Activated T-cell treated with anti-CD3 and anti-CD28 coated beads, Interleukin-2, amount 50 U/mL, for 24 hours (primary cell): Measurements from ENCODE around the gene HPSE2.

ENCODE experiments used
- DNase-seq: peaks from one replicate; pipeline ENCODE4 v3.0.0-alpha.2; 2020
- H3K27ac Mint-ChIP-seq: 2 replicates; pipeline ENCODE4 v1.8.0; 2020; ENCODE audit warnings: mild to moderate bottlenecking, mixed read lengths
- H3K27me3 Mint-ChIP-seq: 2 replicates; pipeline ENCODE4 v1.8.0; 2020; ENCODE audit warnings: mixed read lengths
- H3K36me3 Mint-ChIP-seq: 2 replicates; pipeline ENCODE4 v1.8.0; 2020; ENCODE audit warnings: low read depth, mixed read lengths
- H3K4me1 Mint-ChIP-seq: 2 replicates; pipeline ENCODE4 v1.8.0; 2020; ENCODE audit warnings: low read depth, mixed read lengths
- H3K4me3 Mint-ChIP-seq: 2 replicates; pipeline ENCODE4 v1.8.0; 2020; ENCODE audit warnings: mild to moderate bottlenecking, moderate library complexity, mixed read lengths
- H3K9me3 Mint-ChIP-seq: 2 replicates; pipeline ENCODE4 v1.8.0; 2020; ENCODE audit warnings: mixed read lengths

Gene HPSE2

DNA sequence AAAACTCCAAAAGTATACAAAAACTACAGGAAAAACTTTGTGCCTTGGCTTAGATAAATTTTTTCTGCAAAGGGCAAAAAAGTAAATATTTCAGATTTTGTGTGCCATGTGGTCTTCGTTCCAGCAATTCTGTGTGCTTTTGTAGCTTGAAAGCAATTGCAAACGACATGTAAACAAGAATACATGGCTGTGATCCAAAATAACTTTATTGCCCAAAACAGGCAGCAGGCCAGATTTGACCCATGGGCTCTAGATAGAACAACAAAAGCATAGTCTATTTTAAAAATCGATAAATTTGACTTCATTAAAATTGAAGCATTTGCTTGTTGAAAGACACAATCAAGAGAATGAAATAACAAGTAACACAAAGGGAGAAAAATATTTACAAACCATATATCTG lies 336.6 kb downstream of the HPSE2 start:
- no peaks in the 10 kb centered on the region for H3K27me3 Mint-ChIP-seq
- H3K4me1 Mint-ChIP-seq: no peaks in the 10 kb centered on the region
- no peaks in the 10 kb centered on the region for H3K36me3 Mint-ChIP-seq
- H3K4me3 Mint-ChIP-seq: no peak overlapping the region
- no peaks in the 10 kb centered on the region for H3K9me3 Mint-ChIP-seq
- DNase-seq: no peak
- no peak overlapping the region for H3K27ac Mint-ChIP-seq

DNA sequence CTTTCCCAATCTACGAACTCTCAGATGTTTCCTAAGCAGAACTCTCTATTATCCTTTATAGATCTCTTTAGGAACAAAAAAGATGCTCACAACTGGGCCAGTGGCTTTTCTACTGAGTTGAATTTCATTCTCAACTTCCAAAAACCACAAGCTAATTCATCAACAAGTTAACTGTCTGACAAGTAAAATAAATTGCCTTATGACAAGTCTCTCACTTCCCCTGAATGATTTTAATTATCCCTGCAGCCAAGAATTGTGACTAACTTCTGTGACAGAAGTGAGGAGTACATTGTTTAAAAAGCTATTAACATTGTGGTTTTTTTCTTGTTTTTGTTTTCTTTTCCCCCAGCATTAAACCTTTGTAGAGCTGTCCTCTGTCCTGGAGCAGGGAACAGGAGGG lies 343.1 kb downstream of the HPSE2 start:
- Mint-ChIP-seq H3K27me3 (no peaks in the 10 kb centered on the region), H3K27ac (no peak overlapping the region)

DNA sequence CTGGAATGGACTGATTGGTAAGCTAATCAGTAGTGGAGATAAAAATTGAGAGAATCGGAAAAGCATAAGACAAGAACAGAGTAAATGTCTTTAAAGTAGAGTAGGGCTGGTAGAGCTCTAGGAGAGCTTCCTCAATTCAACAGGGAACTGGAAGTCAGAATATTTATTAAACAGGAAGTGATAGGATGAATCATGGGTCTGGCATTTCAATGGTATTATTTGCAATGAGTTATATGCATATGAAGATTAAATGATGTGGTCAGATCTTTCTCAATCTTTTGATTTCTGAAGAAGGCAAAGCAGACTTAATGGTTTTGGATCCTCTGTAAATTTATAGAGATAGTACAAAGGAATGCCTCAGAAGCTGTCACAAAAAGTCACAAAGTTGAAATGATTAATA lies 349.0 kb downstream of the HPSE2 start:
- Mint-ChIP-seq H3K4me3 (no peak overlapping the region), H3K36me3 (no peaks in the 10 kb centered on the region), H3K27me3 (no peaks in the 10 kb centered on the region), H3K27ac (no peak overlapping the region), H3K9me3 (no peaks in the 10 kb centered on the region), H3K4me1 (no peaks in the 10 kb centered on the region)
- no peak for DNase-seq

More for the DNA sequence above, 343.1 kb downstream of the HPSE2 start:
- no peak overlapping the region for H3K4me3 Mint-ChIP-seq
- no peaks in the 10 kb centered on the region for H3K4me1 Mint-ChIP-seq
- no peaks in the 10 kb centered on the region for H3K9me3 Mint-ChIP-seq
- H3K36me3 Mint-ChIP-seq: no peaks in the 10 kb centered on the region
- DNase-seq: no peak

DNA sequence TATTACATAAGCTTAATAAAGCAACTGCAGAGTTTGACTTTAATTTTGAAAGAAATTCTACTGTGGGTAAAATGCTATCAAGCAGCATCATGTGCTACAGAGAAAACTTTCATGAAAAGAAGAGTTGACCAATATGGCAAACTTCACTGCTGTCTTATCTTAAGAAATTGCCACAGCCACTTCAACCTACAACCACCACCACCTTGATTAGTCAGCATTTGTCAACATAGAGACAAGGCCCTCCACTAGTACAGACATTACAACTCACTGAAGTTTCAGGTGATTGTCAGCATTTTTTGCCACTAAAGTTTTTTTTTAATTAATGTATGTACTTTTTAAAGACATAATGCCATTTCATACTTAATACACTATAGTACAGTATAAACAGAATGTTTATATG lies 350.3 kb downstream of the HPSE2 start:
- Mint-ChIP-seq H3K4me3 (no peak overlapping the region), H3K9me3 (no peaks in the 10 kb centered on the region), H3K4me1 (no peaks in the 10 kb centered on the region), H3K27ac (no peak overlapping the region), H3K36me3 (no peaks in the 10 kb centered on the region), H3K27me3 (no peaks in the 10 kb centered on the region)
- DNase-seq: no peak

DNA sequence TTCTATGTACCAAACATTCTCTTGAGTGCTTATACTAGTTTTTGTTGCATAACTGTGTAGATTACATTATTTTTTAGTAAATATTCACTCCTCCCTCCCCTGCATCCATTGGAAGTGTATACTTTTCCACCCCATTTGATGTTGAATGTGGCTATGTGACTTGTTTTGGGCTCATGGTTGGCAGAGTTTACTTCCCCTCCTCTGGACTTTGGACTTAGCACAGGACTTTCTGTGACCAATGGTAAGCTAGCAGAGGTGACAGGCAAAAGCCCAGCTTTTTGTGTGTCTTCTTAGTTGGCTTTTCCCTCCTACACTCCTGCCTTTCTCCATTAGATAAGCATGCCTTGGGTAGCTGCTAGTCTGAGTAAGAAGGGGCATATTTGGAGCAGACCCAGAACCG lies 353.9 kb downstream of the HPSE2 start:
- no peak overlapping the region for H3K4me3 Mint-ChIP-seq
- H3K4me1 Mint-ChIP-seq: no peaks in the 10 kb centered on the region
- no peaks in the 10 kb centered on the region for H3K36me3 Mint-ChIP-seq
- no peaks in the 10 kb centered on the region for H3K27me3 Mint-ChIP-seq
- no peaks in the 10 kb centered on the region for H3K9me3 Mint-ChIP-seq
- H3K27ac Mint-ChIP-seq: no peak overlapping the region
- no peak for DNase-seq

DNA sequence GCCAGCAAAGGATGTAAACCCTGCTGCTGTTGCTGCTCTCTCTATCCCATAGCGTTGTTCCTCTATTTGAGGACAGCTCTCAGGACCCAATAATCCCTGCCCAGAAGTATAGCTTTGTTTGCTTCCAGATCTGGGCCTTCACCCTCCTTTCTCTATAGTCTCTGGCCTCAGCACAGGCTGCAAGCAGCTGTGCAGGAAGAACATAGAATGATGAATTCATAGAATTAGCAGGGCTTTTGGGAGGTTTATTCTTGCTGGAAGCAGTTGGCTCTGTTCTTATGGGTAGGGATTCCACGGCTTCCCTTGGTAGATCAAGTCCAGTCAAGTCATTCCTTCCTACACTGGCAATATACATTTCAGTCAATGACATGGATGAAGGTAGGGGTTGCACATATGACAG lies 354.7 kb downstream of the HPSE2 start:
- Mint-ChIP-seq H3K4me1 (no peaks in the 10 kb centered on the region), H3K9me3 (no peaks in the 10 kb centered on the region), H3K4me3 (no peak overlapping the region), H3K27me3 (no peaks in the 10 kb centered on the region), H3K27ac (no peak overlapping the region), H3K36me3 (no peaks in the 10 kb centered on the region)
- DNase-seq: no peak

DNA sequence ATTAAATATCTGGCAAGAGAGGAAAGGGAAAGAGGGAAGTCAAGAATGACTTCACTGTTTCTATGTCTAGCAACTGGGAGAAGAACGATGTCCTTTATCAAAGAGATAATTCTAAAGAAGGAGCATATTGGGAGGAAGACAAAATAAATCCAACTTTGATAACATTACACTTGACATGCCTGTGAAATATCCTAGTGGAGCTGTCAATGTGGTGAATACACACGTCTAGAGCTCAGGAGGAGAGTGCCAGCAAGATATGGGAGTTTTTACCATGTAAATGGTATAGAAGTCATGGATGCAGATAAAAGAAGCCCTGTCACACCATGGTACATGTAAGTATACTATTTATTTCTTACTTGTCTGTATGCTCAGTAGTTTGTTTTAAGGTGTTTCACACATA lies 356.7 kb downstream of the HPSE2 start:
- H3K36me3 Mint-ChIP-seq: no peaks in the 10 kb centered on the region
- DNase-seq: no peak

DNA sequence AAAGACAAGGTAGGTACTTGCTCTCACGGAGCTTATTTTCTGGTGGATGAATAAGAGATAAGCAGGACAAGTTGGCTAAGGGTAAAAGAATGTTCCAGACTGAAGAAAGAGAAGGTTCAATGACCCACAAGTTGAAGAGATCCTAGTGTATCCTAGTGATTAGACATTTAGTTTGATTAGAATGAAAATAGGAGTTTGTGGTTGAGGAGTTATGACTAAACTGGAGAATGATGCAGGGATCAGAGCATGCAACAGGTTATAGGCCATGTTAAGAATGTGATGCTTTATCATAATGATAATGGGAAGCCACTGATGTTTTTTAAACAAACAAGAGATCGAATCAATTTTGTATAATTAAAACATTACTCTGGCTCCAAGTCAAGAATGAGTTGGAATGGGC lies 357.2 kb downstream of the HPSE2 start:
- Mint-ChIP-seq H3K9me3 (no peaks in the 10 kb centered on the region), H3K27ac (no peak overlapping the region)
- no peak for DNase-seq

More for the DNA sequence above, 356.7 kb downstream of the HPSE2 start:
- Mint-ChIP-seq H3K4me1 (no peaks in the 10 kb centered on the region), H3K4me3 (no peak overlapping the region), H3K27me3 (no peaks in the 10 kb centered on the region), H3K9me3 (no peaks in the 10 kb centered on the region), H3K27ac (no peak overlapping the region)

DNA sequence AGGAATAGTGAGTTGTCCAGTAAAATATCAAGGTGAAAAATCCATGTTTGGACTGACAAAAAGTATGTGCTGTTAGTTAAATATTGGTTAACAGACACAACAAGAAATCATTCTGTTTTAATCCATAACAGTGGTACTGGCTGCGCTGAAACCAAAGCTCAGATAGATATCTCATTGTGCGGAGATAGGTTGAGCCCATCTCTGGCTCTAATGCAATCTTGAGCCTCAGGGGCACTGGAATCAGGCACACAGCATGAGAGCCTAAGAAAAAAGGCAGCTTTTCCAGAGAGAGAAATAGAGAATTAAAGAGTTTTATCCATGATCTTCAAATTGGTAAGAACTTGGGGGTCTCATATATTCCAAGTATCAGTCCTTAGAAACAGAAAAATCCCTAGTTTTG lies 373.7 kb downstream of the HPSE2 start:
- no peak for DNase-seq
- Mint-ChIP-seq H3K4me1 (no peaks in the 10 kb centered on the region), H3K36me3 (no peaks in the 10 kb centered on the region), H3K27ac (no peak overlapping the region), H3K4me3 (no peak overlapping the region), H3K9me3 (peaks cover 2% of the 10 kb centered on the region), H3K27me3 (peaks cover 2% of the 10 kb centered on the region)

More for the DNA sequence above, 357.2 kb downstream of the HPSE2 start:
- Mint-ChIP-seq H3K27me3 (no peaks in the 10 kb centered on the region), H3K36me3 (no peaks in the 10 kb centered on the region), H3K4me3 (no peak overlapping the region), H3K4me1 (no peaks in the 10 kb centered on the region)

DNA sequence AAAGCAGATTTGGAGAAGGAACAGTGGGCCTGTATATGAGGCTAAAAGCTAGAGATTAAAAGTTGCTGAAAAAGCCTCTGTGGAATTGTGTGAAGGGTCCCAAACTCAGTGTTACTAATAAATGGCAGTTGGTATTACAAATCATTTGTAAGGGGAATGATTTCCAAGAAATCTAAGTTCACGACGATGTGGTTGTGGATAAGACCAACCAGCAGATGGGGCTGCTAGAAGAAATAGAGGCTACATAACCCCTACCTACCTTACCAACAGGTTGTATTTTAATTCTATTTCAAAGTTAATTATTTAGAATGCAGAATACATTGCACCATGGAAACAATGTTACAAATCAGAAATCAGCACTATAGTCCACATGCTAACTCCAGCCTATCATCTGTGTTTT lies 377.1 kb downstream of the HPSE2 start:
- no peak for DNase-seq
- no peak overlapping the region for H3K27ac Mint-ChIP-seq
- no peaks in the 10 kb centered on the region for H3K36me3 Mint-ChIP-seq
- H3K4me3 Mint-ChIP-seq: no peak overlapping the region
- no peaks in the 10 kb centered on the region for H3K9me3 Mint-ChIP-seq
- H3K27me3 Mint-ChIP-seq: peaks cover 2% of the 10 kb centered on the region
- no peaks in the 10 kb centered on the region for H3K4me1 Mint-ChIP-seq

DNA sequence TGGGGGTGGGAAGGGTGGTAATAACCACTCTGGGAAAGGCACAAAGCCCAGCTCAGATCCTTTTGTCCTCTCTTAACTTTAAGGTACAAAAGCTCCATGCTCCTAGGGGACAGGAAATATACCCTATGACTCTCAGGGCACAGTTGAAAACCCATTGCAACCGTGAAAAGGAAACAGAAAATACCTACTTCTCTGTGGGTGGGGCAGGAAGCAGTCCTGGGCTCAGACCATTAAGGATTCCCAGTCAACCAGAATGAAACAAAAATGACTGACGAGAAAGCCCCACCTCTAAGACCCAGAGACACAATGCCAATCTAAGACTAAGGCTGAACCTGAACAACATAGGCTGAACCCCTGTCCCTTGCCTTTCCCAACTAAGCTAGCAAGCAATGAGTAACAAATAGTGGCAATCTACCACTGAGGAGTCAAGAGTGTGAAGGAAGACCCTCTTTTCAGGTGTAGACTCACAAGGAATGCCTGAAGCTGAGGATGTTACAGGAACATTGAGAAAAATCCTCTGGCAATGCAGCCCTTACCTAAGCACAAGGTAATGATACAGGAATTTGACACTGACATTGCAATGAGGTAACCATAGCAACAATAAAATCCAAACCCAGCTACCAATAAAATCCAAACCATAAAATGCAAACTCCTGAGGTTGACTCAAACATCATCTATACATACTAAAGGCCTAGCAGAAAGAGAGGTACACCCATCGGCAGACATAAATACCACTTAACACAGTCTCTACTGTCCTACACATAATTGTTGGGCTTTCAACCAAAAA lies 380.1 kb downstream of the HPSE2 start:
- no peaks in the 10 kb centered on the region for H3K4me1 Mint-ChIP-seq
- H3K9me3 Mint-ChIP-seq: no peaks in the 10 kb centered on the region
- H3K27ac Mint-ChIP-seq: no peak overlapping the region
- no peak overlapping the region for H3K4me3 Mint-ChIP-seq
- H3K27me3 Mint-ChIP-seq: no peaks in the 10 kb centered on the region
- DNase-seq: no peak
- no peaks in the 10 kb centered on the region for H3K36me3 Mint-ChIP-seq

DNA sequence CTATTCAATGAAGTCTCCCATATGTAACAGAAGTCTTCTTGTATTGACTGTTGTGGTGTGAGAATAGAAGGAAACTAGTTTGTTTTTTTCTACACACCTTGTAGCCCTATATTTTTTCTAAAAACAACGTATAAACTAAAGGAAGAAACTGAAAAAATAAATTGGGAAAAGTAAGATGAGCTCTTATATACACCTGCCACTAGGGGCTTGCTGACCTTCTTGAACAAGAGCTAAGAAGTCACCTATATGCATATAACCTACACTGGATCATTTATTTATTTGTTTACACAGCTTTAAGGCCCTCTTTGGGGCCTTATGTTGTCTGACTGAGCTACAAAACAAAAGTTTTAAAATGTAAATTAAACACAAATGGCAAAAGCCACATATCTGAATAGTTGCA lies 383.0 kb downstream of the HPSE2 start:
- Mint-ChIP-seq H3K36me3 (no peaks in the 10 kb centered on the region), H3K27ac (no peak overlapping the region), H3K4me1 (no peaks in the 10 kb centered on the region), H3K4me3 (no peak overlapping the region), H3K27me3 (no peaks in the 10 kb centered on the region), H3K9me3 (no peaks in the 10 kb centered on the region)
- DNase-seq: no peak

DNA sequence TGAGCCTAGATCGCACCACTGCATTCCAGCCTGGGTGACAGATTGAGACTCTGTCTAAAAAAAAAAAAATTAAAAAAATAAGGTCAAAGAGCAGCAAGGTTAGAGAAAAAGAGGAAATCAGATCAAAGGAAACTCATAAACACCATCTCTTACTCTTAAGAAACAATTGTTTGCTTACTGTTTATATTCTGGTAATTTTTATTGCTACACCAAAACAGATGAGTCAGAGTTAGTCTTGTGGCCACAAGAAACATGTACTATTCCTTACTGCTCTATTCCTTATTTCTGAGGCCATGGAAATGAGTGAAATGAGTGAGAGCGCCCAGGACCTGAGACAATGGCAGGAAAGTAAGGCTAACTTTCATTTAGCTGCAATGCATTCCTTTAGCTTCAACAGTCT lies 387.3 kb downstream of the HPSE2 start:
- H3K9me3 Mint-ChIP-seq: peaks cover 2% of the 10 kb centered on the region
- H3K36me3 Mint-ChIP-seq: no peaks in the 10 kb centered on the region
- H3K4me3 Mint-ChIP-seq: no peak overlapping the region

DNA sequence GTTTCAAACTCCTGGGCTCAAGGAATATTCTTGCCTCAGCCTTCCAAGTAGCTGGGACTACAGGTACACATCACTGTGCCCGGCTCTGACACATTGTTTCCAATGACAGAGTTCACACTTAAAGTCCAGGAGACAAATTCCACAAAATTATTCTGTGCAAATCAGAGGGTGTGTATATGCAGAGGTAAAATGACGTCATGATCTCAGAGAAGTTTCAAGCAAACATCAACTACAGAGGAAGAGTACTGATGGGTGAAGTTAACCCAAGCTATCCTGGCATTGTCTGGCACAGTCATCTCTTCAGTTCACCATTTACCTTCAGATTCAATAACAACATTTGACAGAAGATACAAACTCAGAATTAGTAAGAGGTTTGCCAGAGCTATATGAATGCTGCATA lies 388.9 kb downstream of the HPSE2 start:
- peaks cover 2% of the 10 kb centered on the region for H3K9me3 Mint-ChIP-seq
- no peaks in the 10 kb centered on the region for H3K36me3 Mint-ChIP-seq
- H3K4me1 Mint-ChIP-seq: no peaks in the 10 kb centered on the region
- no peak overlapping the region for H3K27ac Mint-ChIP-seq
- H3K4me3 Mint-ChIP-seq: no peak overlapping the region
- no peak for DNase-seq
- H3K27me3 Mint-ChIP-seq: no peaks in the 10 kb centered on the region

More for the DNA sequence above, 387.3 kb downstream of the HPSE2 start:
- DNase-seq: no peak
- Mint-ChIP-seq H3K4me1 (no peaks in the 10 kb centered on the region), H3K27me3 (no peaks in the 10 kb centered on the region), H3K27ac (no peak overlapping the region)

DNA sequence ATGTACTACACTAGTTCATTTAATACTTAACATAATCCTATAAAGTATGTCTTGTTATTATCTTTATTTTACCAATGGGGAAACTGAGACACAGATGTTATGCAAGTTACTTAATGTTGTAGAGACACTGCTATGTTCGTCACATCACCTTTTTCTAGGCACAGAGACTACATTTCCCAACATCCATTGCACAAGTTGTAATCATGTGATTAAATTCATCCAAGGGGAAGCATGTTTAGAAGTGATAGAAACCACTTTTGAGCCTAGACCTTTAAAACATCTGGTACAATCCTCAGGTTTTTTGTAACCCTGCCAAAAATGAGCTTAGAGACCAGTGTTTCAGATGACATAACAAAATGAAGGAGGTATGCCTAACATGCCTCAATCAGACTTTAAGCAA lies 402.1 kb downstream of the HPSE2 start:
- Mint-ChIP-seq H3K36me3 (no peaks in the 10 kb centered on the region), H3K4me1 (no peaks in the 10 kb centered on the region)

DNA sequence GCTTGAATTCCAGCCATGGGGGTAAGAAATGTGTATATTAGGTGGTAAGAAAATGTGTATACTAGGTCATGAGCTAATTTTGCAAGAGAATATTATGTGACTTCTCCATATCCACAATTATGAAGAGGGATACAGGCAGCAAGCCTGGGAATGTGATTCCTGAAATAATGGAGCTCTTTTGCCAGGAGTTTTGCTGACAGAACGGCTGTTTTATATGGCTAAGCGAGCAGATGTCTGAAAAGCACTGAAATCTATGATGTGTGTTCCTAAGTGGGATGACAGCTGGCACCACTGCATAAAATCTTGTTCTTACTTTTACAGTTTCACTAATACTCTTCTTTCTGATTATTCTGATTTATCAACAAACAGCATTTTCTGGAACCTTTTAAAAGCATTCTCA lies 402.9 kb downstream of the HPSE2 start:
- Mint-ChIP-seq H3K4me3 (no peak overlapping the region), H3K27me3 (no peaks in the 10 kb centered on the region), H3K27ac (no peak overlapping the region), H3K4me1 (no peaks in the 10 kb centered on the region), H3K9me3 (no peaks in the 10 kb centered on the region), H3K36me3 (no peaks in the 10 kb centered on the region)
- DNase-seq: no peak

More for the DNA sequence above, 402.1 kb downstream of the HPSE2 start:
- no peak for DNase-seq
- no peak overlapping the region for H3K27ac Mint-ChIP-seq
- no peaks in the 10 kb centered on the region for H3K9me3 Mint-ChIP-seq
- no peak overlapping the region for H3K4me3 Mint-ChIP-seq
- H3K27me3 Mint-ChIP-seq: no peaks in the 10 kb centered on the region
